Liver (tissue), 9 donors: Measurements from ENCODE around the gene RSAD2. TPM values are rescaled to one million over a fixed set of nuclear protein-coding genes. Genes with fewer than 3 reads are reported as not detected.

Experiments used
- DNase-seq: peaks from one replicate; pipeline ENCODE4 v3.0.0-alpha.2; 2017; ENCODE audit warnings: low spot score
- H3K27ac ChIP-seq, 2 donors: one replicate each; pipeline ENCODE4 v1.7.0; 2013; ENCODE audit warnings: inconsistent platforms in 2 of 2, low read length in 2 of 2, control low read depth in 1 of 2, low read depth in 1 of 2, mild to moderate bottlenecking in 1 of 2
- H3K27me3 ChIP-seq, 4 donors: one replicate each; pipeline versions ENCODE4 v1.6.1 to v1.7.0; 2013; ENCODE audit warnings: low read length in 3 of 4, inconsistent platforms in 1 of 4, mild to moderate bottlenecking in 1 of 4, moderate library complexity in 1 of 4; ENCODE audit not compliant: control insufficient read depth in 4 of 4, insufficient read depth in 4 of 4
- H3K36me3 ChIP-seq, 4 donors: one replicate each; pipeline versions ENCODE4 v1.6.1 to v1.7.0; 2013; ENCODE audit warnings: low read length in 3 of 4, mild to moderate bottlenecking in 3 of 4, low read depth in 1 of 4, moderate library complexity in 1 of 4; ENCODE audit not compliant: control insufficient read depth in 4 of 4, insufficient read depth in 3 of 4
- H3K4me1 ChIP-seq, 4 donors: one replicate each; pipeline versions ENCODE4 v1.6.1 to v1.7.0; 2013; ENCODE audit warnings: low read length in 3 of 4, mild to moderate bottlenecking in 3 of 4, moderate library complexity in 1 of 4; ENCODE audit not compliant: control insufficient read depth in 4 of 4, insufficient read depth in 4 of 4
- H3K4me3 ChIP-seq, 3 donors: one replicate each; pipeline versions ENCODE4 v1.6.1 to v1.7.0; 2013; ENCODE audit warnings: low read length in 3 of 3, control low read depth in 1 of 3, low read depth in 1 of 3, mild to moderate bottlenecking in 1 of 3
- H3K9ac ChIP-seq, 2 donors: one replicate each; pipeline ENCODE4 v1.7.0; 2013; ENCODE audit warnings: low read length in 2 of 2, mild to moderate bottlenecking in 2 of 2, moderate library complexity in 2 of 2, control low read depth in 1 of 2, low read depth in 1 of 2
- H3K9me3 ChIP-seq, 4 donors: one replicate each; pipeline versions ENCODE4 v1.6.1 to v1.7.0; 2013; ENCODE audit warnings: low read length in 3 of 4; ENCODE audit not compliant: control insufficient read depth in 4 of 4
- EGR1 ChIP-seq, 2 donors: IDR thresholded peaks; 2 replicates each; pipeline ENCODE4 v1.6.1; 2016 to 2018; ENCODE audit warnings: antibody characterized with exemption in 2 of 2, low read depth in 2 of 2
- FOXA1 ChIP-seq: IDR thresholded peaks from 2 replicates; pipeline ENCODE4 v1.6.1; 2016; ENCODE audit warnings: antibody characterized with exemption
- FOXA2 ChIP-seq: IDR thresholded peaks from 2 replicates; pipeline ENCODE4 v1.6.1; 2016; ENCODE audit warnings: antibody characterized with exemption
- GABPA ChIP-seq, 2 donors: IDR thresholded peaks in 1 of 2; conservative IDR thresholded peaks in 1 of 2; 2 replicates each; pipeline ENCODE4 v1.6.1; 2016; ENCODE audit warnings: antibody characterized with exemption in 2 of 2, mild to moderate bottlenecking in 1 of 2, moderate library complexity in 1 of 2
- HNF4A ChIP-seq, 2 donors: conservative IDR thresholded peaks; 2 replicates each; pipeline ENCODE4 v1.6.1; 2016; ENCODE audit warnings: antibody characterized with exemption in 2 of 2, mild to moderate bottlenecking in 2 of 2
- HNF4G ChIP-seq: IDR thresholded peaks from 2 replicates; pipeline ENCODE4 v1.6.1; 2016; ENCODE audit warnings: antibody characterized with exemption
- JUND ChIP-seq, 2 donors: IDR thresholded peaks; 2 replicates each; pipeline ENCODE4 v1.6.1; 2016; ENCODE audit warnings: antibody characterized with exemption in 2 of 2
- NR2F2 ChIP-seq: IDR thresholded peaks from 2 replicates; pipeline ENCODE4 v1.6.1; 2016; ENCODE audit warnings: antibody characterized with exemption
- RAD21 ChIP-seq, 2 donors: IDR thresholded peaks; 2 replicates each; pipeline ENCODE4 v1.6.1; 2016; ENCODE audit warnings: antibody characterized with exemption in 2 of 2, mild to moderate bottlenecking in 2 of 2
- RXRA ChIP-seq, 2 donors: IDR thresholded peaks; 2 replicates each; pipeline ENCODE4 v1.6.1; 2017 to 2018; ENCODE audit warnings: antibody characterized with exemption in 2 of 2, mild to moderate bottlenecking in 1 of 2
- SP1 ChIP-seq: IDR thresholded peaks from 2 replicates; pipeline ENCODE4 v1.6.1; 2018; ENCODE audit warnings: antibody characterized with exemption, mild to moderate bottlenecking
- TAF1 ChIP-seq: conservative IDR thresholded peaks from 2 replicates; pipeline ENCODE4 v1.6.1; 2016; ENCODE audit warnings: antibody characterized with exemption, mild to moderate bottlenecking
- YY1 ChIP-seq: IDR thresholded peaks from 2 replicates; pipeline ENCODE4 v1.6.1; 2016; ENCODE audit warnings: antibody characterized with exemption, mild to moderate bottlenecking
- WGBS: extraction: QIAGEN DNeasy Blood & Tissue Kit; methylation state at CpG from one replicate; pipeline ENCODE4 v1.1.7; 2013; 5-methylcytosine and 5-hydroxymethylcytosine counted together
- polyA plus RNA-seq, 2 donors: library from polyadenylated mRNA; stranded (reverse) in 1 of 2; unstranded in 1 of 2; fragments of 200-250 nt in 1 of 2; fragments of >200 nt in 1 of 2; fragmentation: Nextera tagmentation in 1 of 2; extraction: Ambion mirVana in 1 of 2; gene quantifications; one replicate each; pipeline versions ENCODE4 v1.2.1 to v1.2.3, GENCODE V29; 2013 to 2015
- total RNA-seq, 2 donors: library from RNA; depleted of rRNA; stranded (reverse); fragments of >200 nt; gene quantifications; one replicate each; pipeline ENCODE4 v1.2.3, GENCODE V29; 2014
- TF ChIP-seq, protein P1 (sequence below): fragments of 150-350 bp; IDR thresholded peaks from 2 replicates; pipeline ENCODE4 v1.5.1; 2017; ENCODE audit warnings: improper control_type of control experiment, low read depth, low read length; ENCODE audit not compliant: missing input control
- TF ChIP-seq, protein P2 (sequence below): IDR thresholded peaks from 2 replicates; pipeline ENCODE4 v1.6.1; 2016; ENCODE audit warnings: antibody characterized with exemption
- TF ChIP-seq, protein P3 (sequence below): IDR thresholded peaks from 2 replicates; pipeline ENCODE4 v1.6.1; 2016; ENCODE audit warnings: antibody characterized with exemption, mild to moderate bottlenecking
- TF ChIP-seq, protein P4 (sequence below): IDR thresholded peaks from 2 replicates; pipeline ENCODE4 v1.6.1; 2016; ENCODE audit warnings: antibody characterized with exemption
- TF ChIP-seq, protein P5 (sequence below): IDR thresholded peaks from 2 replicates; pipeline ENCODE4 v1.6.1; 2016; ENCODE audit warnings: antibody characterized with exemption
- donor health status: healthy.
- donor health status: healthy.
- donor health status: healthy.
- donor health status: healthy.
- donor health status: healthy.

RSAD2 gene
- total and polyA plus RNA-seq, 4 donors: 1.3 to 15.9 (median 1.9) TPM

DNA sequence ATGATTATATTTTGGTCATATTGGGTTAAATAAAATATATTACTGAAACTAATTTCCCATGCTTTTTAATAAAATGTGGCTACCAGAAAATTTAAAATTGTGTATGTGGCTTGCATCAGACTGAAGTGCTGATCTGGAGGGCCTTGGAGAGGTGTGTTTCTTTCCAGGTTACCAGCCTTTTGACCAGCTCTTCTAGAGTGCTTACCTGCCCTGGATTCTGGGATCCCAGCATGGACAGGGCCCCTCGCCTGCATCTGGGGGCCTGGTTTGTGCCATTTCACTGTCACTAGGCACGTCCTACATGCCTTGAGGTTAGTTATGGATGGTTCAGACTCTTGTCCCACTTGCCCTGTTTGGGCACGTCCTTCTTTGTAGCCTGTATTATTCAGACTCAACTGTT lies 50.2 kb downstream of the RSAD2 start:
- DNase-seq: no peak
- WGBS: 96% methylated on average over 3 of the region's 3 CpGs
- Histone ChIP-seq H3K4me1 (no peaks in the 10 kb centered on the region), H3K36me3 (no peaks in the 10 kb centered on the region), H3K27ac (no peak overlapping the region), H3K4me3 (no peak overlapping the region), H3K27me3 (no peaks in the 10 kb centered on the region), H3K9ac (no peak overlapping the region), H3K9me3 (no peaks in the 10 kb centered on the region)
- TF ChIP-seq, protein P1, sequence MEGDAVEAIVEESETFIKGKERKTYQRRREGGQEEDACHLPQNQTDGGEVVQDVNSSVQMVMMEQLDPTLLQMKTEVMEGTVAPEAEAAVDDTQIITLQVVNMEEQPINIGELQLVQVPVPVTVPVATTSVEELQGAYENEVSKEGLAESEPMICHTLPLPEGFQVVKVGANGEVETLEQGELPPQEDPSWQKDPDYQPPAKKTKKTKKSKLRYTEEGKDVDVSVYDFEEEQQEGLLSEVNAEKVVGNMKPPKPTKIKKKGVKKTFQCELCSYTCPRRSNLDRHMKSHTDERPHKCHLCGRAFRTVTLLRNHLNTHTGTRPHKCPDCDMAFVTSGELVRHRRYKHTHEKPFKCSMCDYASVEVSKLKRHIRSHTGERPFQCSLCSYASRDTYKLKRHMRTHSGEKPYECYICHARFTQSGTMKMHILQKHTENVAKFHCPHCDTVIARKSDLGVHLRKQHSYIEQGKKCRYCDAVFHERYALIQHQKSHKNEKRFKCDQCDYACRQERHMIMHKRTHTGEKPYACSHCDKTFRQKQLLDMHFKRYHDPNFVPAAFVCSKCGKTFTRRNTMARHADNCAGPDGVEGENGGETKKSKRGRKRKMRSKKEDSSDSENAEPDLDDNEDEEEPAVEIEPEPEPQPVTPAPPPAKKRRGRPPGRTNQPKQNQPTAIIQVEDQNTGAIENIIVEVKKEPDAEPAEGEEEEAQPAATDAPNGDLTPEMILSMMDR: no peak
- TF ChIP-seq GABPA (IDR thresholded peaks at IDR 0.05 in 1 of 2, conservative IDR thresholded peaks at IDR 0.05 in 1 of 2) (no peak), FOXA2 (no peak), JUND (IDR thresholded peaks at IDR 0.05) (no peak), HNF4A (conservative IDR thresholded peaks at IDR 0.05) (no peak), TAF1 (no peak), SP1 (no peak), EGR1 (IDR thresholded peaks at IDR 0.05; ENCODE audit: low read depth in 2 of 2) (no peak), NR2F2 (no peak), RAD21 (IDR thresholded peaks at IDR 0.05) (no peak), FOXA1 (no peak), RXRA (IDR thresholded peaks at IDR 0.05) (no peak), HNF4G (no peak), YY1 (no peak)
- TF ChIP-seq, protein P2, sequence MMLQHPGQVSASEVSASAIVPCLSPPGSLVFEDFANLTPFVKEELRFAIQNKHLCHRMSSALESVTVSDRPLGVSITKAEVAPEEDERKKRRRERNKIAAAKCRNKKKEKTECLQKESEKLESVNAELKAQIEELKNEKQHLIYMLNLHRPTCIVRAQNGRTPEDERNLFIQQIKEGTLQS: no peak
- TF ChIP-seq, protein P3, sequence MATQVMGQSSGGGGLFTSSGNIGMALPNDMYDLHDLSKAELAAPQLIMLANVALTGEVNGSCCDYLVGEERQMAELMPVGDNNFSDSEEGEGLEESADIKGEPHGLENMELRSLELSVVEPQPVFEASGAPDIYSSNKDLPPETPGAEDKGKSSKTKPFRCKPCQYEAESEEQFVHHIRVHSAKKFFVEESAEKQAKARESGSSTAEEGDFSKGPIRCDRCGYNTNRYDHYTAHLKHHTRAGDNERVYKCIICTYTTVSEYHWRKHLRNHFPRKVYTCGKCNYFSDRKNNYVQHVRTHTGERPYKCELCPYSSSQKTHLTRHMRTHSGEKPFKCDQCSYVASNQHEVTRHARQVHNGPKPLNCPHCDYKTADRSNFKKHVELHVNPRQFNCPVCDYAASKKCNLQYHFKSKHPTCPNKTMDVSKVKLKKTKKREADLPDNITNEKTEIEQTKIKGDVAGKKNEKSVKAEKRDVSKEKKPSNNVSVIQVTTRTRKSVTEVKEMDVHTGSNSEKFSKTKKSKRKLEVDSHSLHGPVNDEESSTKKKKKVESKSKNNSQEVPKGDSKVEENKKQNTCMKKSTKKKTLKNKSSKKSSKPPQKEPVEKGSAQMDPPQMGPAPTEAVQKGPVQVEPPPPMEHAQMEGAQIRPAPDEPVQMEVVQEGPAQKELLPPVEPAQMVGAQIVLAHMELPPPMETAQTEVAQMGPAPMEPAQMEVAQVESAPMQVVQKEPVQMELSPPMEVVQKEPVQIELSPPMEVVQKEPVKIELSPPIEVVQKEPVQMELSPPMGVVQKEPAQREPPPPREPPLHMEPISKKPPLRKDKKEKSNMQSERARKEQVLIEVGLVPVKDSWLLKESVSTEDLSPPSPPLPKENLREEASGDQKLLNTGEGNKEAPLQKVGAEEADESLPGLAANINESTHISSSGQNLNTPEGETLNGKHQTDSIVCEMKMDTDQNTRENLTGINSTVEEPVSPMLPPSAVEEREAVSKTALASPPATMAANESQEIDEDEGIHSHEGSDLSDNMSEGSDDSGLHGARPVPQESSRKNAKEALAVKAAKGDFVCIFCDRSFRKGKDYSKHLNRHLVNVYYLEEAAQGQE: no peak
- TF ChIP-seq, protein P4, sequence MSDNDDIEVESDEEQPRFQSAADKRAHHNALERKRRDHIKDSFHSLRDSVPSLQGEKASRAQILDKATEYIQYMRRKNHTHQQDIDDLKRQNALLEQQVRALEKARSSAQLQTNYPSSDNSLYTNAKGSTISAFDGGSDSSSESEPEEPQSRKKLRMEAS: no peak
- TF ChIP-seq, protein P5, sequence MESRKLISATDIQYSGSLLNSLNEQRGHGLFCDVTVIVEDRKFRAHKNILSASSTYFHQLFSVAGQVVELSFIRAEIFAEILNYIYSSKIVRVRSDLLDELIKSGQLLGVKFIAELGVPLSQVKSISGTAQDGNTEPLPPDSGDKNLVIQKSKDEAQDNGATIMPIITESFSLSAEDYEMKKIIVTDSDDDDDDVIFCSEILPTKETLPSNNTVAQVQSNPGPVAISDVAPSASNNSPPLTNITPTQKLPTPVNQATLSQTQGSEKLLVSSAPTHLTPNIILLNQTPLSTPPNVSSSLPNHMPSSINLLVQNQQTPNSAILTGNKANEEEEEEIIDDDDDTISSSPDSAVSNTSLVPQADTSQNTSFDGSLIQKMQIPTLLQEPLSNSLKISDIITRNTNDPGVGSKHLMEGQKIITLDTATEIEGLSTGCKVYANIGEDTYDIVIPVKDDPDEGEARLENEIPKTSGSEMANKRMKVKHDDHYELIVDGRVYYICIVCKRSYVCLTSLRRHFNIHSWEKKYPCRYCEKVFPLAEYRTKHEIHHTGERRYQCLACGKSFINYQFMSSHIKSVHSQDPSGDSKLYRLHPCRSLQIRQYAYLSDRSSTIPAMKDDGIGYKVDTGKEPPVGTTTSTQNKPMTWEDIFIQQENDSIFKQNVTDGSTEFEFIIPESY: no peak
